NAMALWA (cell line): ENCODE data around the gene MICAL2.

ENCODE experiments used
- DNase-seq: peaks from one replicate; pipeline ENCODE4 v3.0.0-alpha.2; 2015; ENCODE audit warnings: low spot score

The MICAL2 gene

GRCh38 chr11:12188548-12189317 is 78.3 kb downstream of the MICAL2 start:
- DNase-seq = no peak

- DNase-seq = no peak
These were observed 79.3 kb downstream of the MICAL2 start for GRCh38 chr11:12189543-12190235.

- DNase-seq = no peak
These were observed 80.1 kb downstream of the MICAL2 start for GRCh38 chr11:12190511-12190910.

- no peak for DNase-seq
These were observed 82.6 kb downstream of the MICAL2 start for GRCh38 chr11:12192794-12193514.

GRCh38 chr11:12193515-12194336 is 83.3 kb downstream of the MICAL2 start:
- no peak for DNase-seq

- DNase-seq = no peak
These were observed 85.4 kb downstream of the MICAL2 start for GRCh38 chr11:12195768-12196167.

GRCh38 chr11:12196308-12196707 is 85.9 kb downstream of the MICAL2 start:
- no peak for DNase-seq

- DNase-seq = no peak
These were observed 86.5 kb downstream of the MICAL2 start for GRCh38 chr11:12196872-12197271.

GRCh38 chr11:12198251-12199222 is 88.1 kb downstream of the MICAL2 start:
- DNase-seq = no peak

GRCh38 chr11:12199231-12199948 is 89.0 kb downstream of the MICAL2 start:
- DNase-seq = no peak

GRCh38 chr11:12200279-12200990 is 90.0 kb downstream of the MICAL2 start:
- no peak for DNase-seq

- no peak for DNase-seq
These were observed 90.9 kb downstream of the MICAL2 start for GRCh38 chr11:12200991-12201985.

GRCh38 chr11:12202661-12203310 is 92.4 kb downstream of the MICAL2 start:
- no peak for DNase-seq

GRCh38 chr11:12204506-12204905 is 94.1 kb downstream of the MICAL2 start:
- no peak for DNase-seq

- no peak for DNase-seq
These were observed 94.9 kb downstream of the MICAL2 start for GRCh38 chr11:12205330-12205729.

- DNase-seq = no peak
These were observed 96.1 kb downstream of the MICAL2 start for GRCh38 chr11:12206529-12206928.

GRCh38 chr11:12207384-12208150 is 97.2 kb downstream of the MICAL2 start:
- no peak for DNase-seq
